Measurements from ENCODE around the gene TRAF3IP1. TPM values are rescaled to one million over a fixed set of nuclear protein-coding genes. Genes with fewer than 3 reads are reported as not detected.

TRAF3IP1 gene
- total RNA-seq, 4 donors from 2014 or later, result 11.0 to 27.2 (median 13.4) TPM

- H3K9me3 ChIP-seq, result no peaks in the 10 kb centered on the region
- no peak overlapping the region for H3K4me3 ChIP-seq
- H3K4me1 ChIP-seq, result peaks cover 0 to 17% (median 4%) of the 10 kb centered on the region in 4 donors
- peaks cover 0 to 34% (median 0%) of the 10 kb centered on the region in 3 donors for H3K36me3 ChIP-seq
- H3K27me3 ChIP-seq, result no peaks in the 10 kb centered on the region
- H3K27ac ChIP-seq, result no peak overlapping the region
- no peak for DNase-seq
- TF ChIP-seq POLR2A (IDR thresholded peaks at IDR 0.05), result no peak
- TF ChIP-seq, protein P1, sequence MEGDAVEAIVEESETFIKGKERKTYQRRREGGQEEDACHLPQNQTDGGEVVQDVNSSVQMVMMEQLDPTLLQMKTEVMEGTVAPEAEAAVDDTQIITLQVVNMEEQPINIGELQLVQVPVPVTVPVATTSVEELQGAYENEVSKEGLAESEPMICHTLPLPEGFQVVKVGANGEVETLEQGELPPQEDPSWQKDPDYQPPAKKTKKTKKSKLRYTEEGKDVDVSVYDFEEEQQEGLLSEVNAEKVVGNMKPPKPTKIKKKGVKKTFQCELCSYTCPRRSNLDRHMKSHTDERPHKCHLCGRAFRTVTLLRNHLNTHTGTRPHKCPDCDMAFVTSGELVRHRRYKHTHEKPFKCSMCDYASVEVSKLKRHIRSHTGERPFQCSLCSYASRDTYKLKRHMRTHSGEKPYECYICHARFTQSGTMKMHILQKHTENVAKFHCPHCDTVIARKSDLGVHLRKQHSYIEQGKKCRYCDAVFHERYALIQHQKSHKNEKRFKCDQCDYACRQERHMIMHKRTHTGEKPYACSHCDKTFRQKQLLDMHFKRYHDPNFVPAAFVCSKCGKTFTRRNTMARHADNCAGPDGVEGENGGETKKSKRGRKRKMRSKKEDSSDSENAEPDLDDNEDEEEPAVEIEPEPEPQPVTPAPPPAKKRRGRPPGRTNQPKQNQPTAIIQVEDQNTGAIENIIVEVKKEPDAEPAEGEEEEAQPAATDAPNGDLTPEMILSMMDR (IDR thresholded peaks at IDR 0.05), result no peak
Observed at GRCh38 chr2:238430781-238431180, 110.5 kb downstream of the TRAF3IP1 start.

- H3K4me3 ChIP-seq, result no peak overlapping the region
- no peak overlapping the region for H3K27ac ChIP-seq
- H3K4me1 ChIP-seq, result peaks cover 0 to 13% (median 0%) of the 10 kb centered on the region in 4 donors
- DNase-seq, result no peak
- H3K36me3 ChIP-seq, result peaks cover 0 to 41% (median 0%) of the 10 kb centered on the region in 3 donors
- no peaks in the 10 kb centered on the region for H3K27me3 ChIP-seq
- no peaks in the 10 kb centered on the region for H3K9me3 ChIP-seq
- TF ChIP-seq, protein P1 (IDR thresholded peaks at IDR 0.05), result no peak
- TF ChIP-seq POLR2A (IDR thresholded peaks at IDR 0.05), result no peak
Observed at GRCh38 chr2:238431456-238431855, 111.1 kb downstream of the TRAF3IP1 start.

DNA sequence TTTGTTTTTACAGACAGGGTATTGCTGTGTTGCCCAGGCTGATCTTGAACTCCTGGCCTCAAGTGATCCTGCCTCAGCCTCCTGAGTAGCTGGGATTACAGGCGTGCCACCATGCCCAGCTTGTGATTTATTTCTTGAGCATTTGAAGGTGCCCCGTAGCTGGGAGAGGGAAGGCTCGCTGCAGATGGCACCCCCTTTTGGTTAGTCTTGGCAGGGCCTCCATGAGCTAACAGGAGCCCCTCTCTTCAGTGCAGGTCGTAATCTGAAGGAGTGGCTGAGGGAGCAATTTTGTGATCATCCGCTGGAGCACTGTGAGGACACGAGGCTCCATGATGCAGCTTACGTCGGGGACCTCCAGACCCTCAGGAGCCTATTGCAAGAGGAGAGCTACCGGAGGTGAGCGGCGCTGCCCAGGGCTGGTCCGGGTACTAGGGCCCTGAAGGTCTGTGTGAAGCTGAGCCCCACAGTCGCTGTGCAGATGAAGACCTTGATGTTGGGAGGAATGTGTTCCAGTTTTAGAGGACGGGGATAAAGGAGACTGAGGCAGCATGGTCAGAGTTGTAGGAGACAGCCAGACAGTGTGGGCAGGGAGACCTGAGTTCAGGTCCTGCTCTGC is 113.1 kb downstream of the TRAF3IP1 start:
- Histone ChIP-seq H3K27me3 (no peaks in the 10 kb centered on the region), H3K27ac (no peak overlapping the region), H3K9me3 (no peaks in the 10 kb centered on the region), H3K4me3 (no peak overlapping the region), H3K4me1 (peaks cover 0 to 2% (median 0%) of the 10 kb centered on the region in 4 donors), H3K36me3 (peaks cover 0 to 50% (median 0%) of the 10 kb centered on the region in 3 donors)
- TF ChIP-seq, protein P1 (IDR thresholded peaks at IDR 0.05), result no peak
- no peak for TF ChIP-seq POLR2A (IDR thresholded peaks at IDR 0.05)
- DNase-seq, result no peak

- Histone ChIP-seq H3K9me3 (no peaks in the 10 kb centered on the region), H3K36me3 (peaks cover 0 to 57% (median 0%) of the 10 kb centered on the region in 3 donors), H3K4me1 (peaks cover 0 to 5% (median 0%) of the 10 kb centered on the region in 4 donors), H3K27ac (no peak overlapping the region), H3K27me3 (no peaks in the 10 kb centered on the region), H3K4me3 (no peak overlapping the region)
- DNase-seq, result no peak
- TF ChIP-seq, protein P1 (IDR thresholded peaks at IDR 0.05), result no peak
- TF ChIP-seq POLR2A (IDR thresholded peaks at IDR 0.05), result no peak
Observed at GRCh38 chr2:238433941-238434845, 113.9 kb downstream of the TRAF3IP1 start.

DNA sequence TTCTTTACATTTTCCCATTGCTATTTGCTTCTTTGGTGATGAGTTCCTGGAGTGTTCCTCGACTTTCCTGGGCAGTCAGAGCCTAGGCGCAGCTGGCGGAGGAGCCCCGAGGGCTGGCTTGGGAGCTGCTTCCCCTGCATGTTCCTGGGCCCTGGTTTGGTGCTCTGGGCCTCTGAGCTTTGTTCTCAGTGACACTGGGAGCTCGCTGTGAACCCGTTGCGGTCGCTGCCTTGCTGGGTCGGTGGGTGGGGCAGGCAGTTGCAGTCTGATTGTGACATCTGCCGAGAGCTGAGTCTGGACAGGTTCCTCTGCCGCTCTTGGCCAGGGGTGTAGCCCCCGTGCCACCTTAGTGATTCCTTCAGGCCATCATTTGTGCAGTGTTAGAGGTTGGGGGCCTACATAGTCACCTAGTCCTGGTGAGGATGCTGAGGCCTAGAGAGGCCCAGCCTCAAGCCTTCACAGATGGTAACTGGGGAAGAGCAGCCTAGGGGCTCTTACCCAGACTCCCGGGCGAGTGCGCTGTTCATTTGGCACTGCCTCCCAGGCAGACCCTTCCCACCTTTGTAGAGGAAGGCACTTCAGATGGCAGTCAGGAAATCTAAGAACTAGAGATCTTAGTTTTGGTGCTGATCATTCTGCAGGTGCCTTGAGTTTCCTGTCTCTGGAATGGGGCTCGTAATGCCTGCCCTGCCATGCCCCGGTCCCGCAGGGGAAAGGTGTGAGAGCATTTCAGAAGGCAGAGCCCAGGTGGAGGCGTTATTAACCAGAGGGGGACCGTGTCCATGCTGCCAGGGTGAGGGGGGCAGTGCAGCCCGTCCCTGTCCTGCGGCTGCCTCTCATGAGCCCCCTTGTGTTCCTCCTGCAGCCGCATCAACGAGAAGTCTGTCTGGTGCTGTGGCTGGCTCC is 114.8 kb downstream of the TRAF3IP1 start:
- DNase-seq, result no peak
- peaks cover 0 to 62% (median 0%) of the 10 kb centered on the region in 3 donors for H3K36me3 ChIP-seq
- no peak overlapping the region for H3K4me3 ChIP-seq
- TF ChIP-seq POLR2A (IDR thresholded peaks at IDR 0.05), result no peak
- TF ChIP-seq, protein P1 (IDR thresholded peaks at IDR 0.05), result no peak
- peaks cover 0 to 5% (median 0%) of the 10 kb centered on the region in 4 donors for H3K4me1 ChIP-seq
- no peak overlapping the region for H3K27ac ChIP-seq
- no peaks in the 10 kb centered on the region for H3K9me3 ChIP-seq
- no peaks in the 10 kb centered on the region for H3K27me3 ChIP-seq
